ENCODE results near the gene P2RX3. TPM values are rescaled to one million over a fixed set of nuclear protein-coding genes. Genes with fewer than 3 reads are reported as not detected.
A peak's percentile ranks its signal among the peaks of the same experiment; 100 is the strongest.

P2RX3 gene
- total and polyA plus RNA-seq, 2 experiments from 2014 or later, result 0.15 to 0.35 TPM

- ATAC-seq, result no peak
Observed at GRCh38 chr11:57310630-57311086, 27.5 kb upstream of the P2RX3 start.

GRCh38 chr11:57311109-57311936, 26.8 kb upstream of the P2RX3 start:
- Mint-ChIP-seq H3K36me3 (ENCODE audit: low read depth) (peaks cover 56% of the 10 kb centered on the region), H3K27me3 (ENCODE audit: insufficient read depth, low read depth, poor library complexity) (peaks cover 11% of the 10 kb centered on the region), H3K27ac (peak overlapping the region; percentile 92; the same call in 1 of the 2 replicates), H3K4me1 (peaks cover 49% of the 10 kb centered on the region), H3K4me3 (peak overlapping the region; percentile 70), H3K9me3 (no peaks in the 10 kb centered on the region; the same call in 2 of the 3 replicates)
- peaks cover 22% of the 10 kb centered on the region for H3K36me3 ChIP-seq (ENCODE audit: insufficient read depth)
- H3K4me1 ChIP-seq (ENCODE audit: insufficient read depth), result peaks cover 31% of the 10 kb centered on the region
- H3K27me3 ChIP-seq (ENCODE audit: insufficient read depth), result no peaks in the 10 kb centered on the region
- peak; percentile 95 for ATAC-seq
- H2AFZ ChIP-seq, result no peak overlapping the region
- peak; percentile 97 for DNase-seq (ENCODE audit: low spot score)
- no peak for TF ChIP-seq ETS1 (IDR thresholded peaks at IDR 0.05)
- no peak for TF ChIP-seq ZNF114 (CRISPR knock-in tag; IDR thresholded peaks at IDR 0.05)
- TF ChIP-seq ZNF331 (CRISPR knock-in tag; IDR thresholded peaks at IDR 0.05; ENCODE audit: low read depth), result no peak
- no peak; the same call in 1 of the 2 replicates for TF ChIP-seq CREB1 (CRISPR knock-in tag; IDR thresholded peaks at IDR 0.05; ENCODE audit: low read depth)
- no peak for TF ChIP-seq EZH2 (IDR thresholded peaks at IDR 0.05; ENCODE audit: low read depth, unreplicated experiment)
- TF ChIP-seq EZH2phosphoT487 (IDR thresholded peaks at IDR 0.05; ENCODE audit: unreplicated experiment), result no peak
- TF ChIP-seq POLR2AphosphoS5 (IDR thresholded peaks at IDR 0.05; ENCODE audit: low read depth), result peak; percentile 59
- TF ChIP-seq ZNF462 (CRISPR knock-in tag; IDR thresholded peaks at IDR 0.05), result no peak
- no peak for TF ChIP-seq STAT1 (IDR thresholded peaks at IDR 0.05; ENCODE audit: unreplicated experiment)
- H3K27ac ChIP-seq (ENCODE audit: low read depth), result peak overlapping the region; percentile 88
- H3K79me2 ChIP-seq (replicated peaks; ENCODE audit: insufficient read depth), result peaks cover 36% of the 10 kb centered on the region
- no peaks in the 10 kb centered on the region for H3K9me2 ChIP-seq (ENCODE audit: insufficient read depth)
- H4K20me1 ChIP-seq (replicated peaks; ENCODE audit: insufficient read depth), result peaks cover 20% of the 10 kb centered on the region
- H3K4me2 ChIP-seq, result peak overlapping the region; percentile 88
- H3K4me3 ChIP-seq, result peak overlapping the region; percentile 63
- peaks cover 17% of the 10 kb centered on the region for H3F3A ChIP-seq (replicated peaks; ENCODE audit: low read depth)

More at GRCh38 chr11:57310630-57311086, 27.5 kb upstream of the P2RX3 start:
- TF ChIP-seq ZNF331 (CRISPR knock-in tag; IDR thresholded peaks at IDR 0.05; ENCODE audit: low read depth) (no peak), EZH2phosphoT487 (IDR thresholded peaks at IDR 0.05; ENCODE audit: unreplicated experiment) (no peak)
- Histone ChIP-seq H3K36me3 (ENCODE audit: insufficient read depth) (peaks cover 16% of the 10 kb centered on the region), H3K4me1 (ENCODE audit: insufficient read depth) (peaks cover 24% of the 10 kb centered on the region), H3K27ac (ENCODE audit: low read depth) (0 out of 2 replicates have a peak overlapping the region, but pooled peaks have one; percentile 45), H3K4me3 (peak overlapping the region; percentile 63), H3K4me2 (peak overlapping the region; percentile 88), H3K79me2 (replicated peaks; ENCODE audit: insufficient read depth) (peaks cover 40% of the 10 kb centered on the region), H2AFZ (no peak overlapping the region), H3F3A (replicated peaks; ENCODE audit: low read depth) (peaks cover 16% of the 10 kb centered on the region), H4K20me1 (replicated peaks; ENCODE audit: insufficient read depth) (peaks cover 26% of the 10 kb centered on the region), H3K27me3 (ENCODE audit: insufficient read depth) (no peaks in the 10 kb centered on the region), H3K9me2 (ENCODE audit: insufficient read depth) (no peaks in the 10 kb centered on the region)
- peaks cover 49% of the 10 kb centered on the region for H3K4me1 Mint-ChIP-seq
- H3K4me3 Mint-ChIP-seq, result peak overlapping the region; percentile 70
- peak overlapping the region; percentile 75; the same call in 1 of the 2 replicates for H3K27ac Mint-ChIP-seq
- H3K27me3 Mint-ChIP-seq (ENCODE audit: insufficient read depth, low read depth, poor library complexity), result peaks cover 11% of the 10 kb centered on the region
- H3K36me3 Mint-ChIP-seq (ENCODE audit: low read depth), result peaks cover 56% of the 10 kb centered on the region
- no peak for DNase-seq (ENCODE audit: low spot score)
- no peaks in the 10 kb centered on the region; the same call in 2 of the 3 replicates for H3K9me3 Mint-ChIP-seq
